Measurements from ENCODE around the gene LEFTY2.

DNA sequence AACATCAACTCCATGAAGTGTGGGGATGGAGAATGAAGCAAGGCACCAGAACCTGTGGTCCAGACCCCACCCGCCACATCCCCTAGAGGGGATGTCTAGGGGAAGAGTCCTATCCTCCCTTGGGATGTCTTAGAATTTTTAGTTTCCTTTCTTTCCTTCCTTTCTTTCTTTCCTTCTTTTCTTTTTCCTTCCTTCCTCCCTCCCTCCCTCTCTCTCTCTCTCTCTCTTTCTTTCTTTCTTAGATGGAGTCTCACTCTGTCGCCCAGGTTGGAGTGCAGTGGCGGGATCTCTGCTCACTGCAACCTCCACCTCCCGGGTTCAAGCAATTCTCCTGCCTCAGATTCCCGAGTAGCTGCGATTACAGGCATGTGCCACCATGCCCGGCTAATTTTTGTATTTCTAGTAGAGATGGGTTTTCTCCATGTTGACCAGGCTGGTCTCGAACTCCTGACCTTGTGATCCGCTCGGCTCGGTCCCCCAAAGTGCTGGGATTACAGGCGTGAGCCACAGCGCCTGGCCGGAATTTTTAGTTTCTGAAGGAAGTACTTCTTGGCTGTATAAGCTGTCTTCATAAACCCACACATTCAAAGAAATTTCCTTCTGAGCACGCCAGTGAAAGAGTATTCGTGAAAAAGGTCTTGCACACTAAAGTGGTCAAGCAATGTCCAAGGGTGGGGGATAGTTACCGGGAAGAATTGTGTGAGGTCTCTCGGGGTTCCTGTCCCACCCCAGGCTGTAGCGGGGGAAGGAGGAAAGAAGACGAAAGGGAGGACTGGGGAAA, 20.8 kb upstream of the LEFTY2 start:
- TF ChIP-seq, protein P1, sequence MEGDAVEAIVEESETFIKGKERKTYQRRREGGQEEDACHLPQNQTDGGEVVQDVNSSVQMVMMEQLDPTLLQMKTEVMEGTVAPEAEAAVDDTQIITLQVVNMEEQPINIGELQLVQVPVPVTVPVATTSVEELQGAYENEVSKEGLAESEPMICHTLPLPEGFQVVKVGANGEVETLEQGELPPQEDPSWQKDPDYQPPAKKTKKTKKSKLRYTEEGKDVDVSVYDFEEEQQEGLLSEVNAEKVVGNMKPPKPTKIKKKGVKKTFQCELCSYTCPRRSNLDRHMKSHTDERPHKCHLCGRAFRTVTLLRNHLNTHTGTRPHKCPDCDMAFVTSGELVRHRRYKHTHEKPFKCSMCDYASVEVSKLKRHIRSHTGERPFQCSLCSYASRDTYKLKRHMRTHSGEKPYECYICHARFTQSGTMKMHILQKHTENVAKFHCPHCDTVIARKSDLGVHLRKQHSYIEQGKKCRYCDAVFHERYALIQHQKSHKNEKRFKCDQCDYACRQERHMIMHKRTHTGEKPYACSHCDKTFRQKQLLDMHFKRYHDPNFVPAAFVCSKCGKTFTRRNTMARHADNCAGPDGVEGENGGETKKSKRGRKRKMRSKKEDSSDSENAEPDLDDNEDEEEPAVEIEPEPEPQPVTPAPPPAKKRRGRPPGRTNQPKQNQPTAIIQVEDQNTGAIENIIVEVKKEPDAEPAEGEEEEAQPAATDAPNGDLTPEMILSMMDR (conservative IDR thresholded peaks at IDR 0.05; ENCODE audit: low read depth, low read length), result no peak
- TF ChIP-seq CHD1 (IDR thresholded peaks at IDR 0.05; ENCODE audit: low read depth, low read length), result no peak
- TF ChIP-seq POLR2A (IDR thresholded peaks at IDR 0.05; ENCODE audit: low read depth, low read length), result no peak
- TF ChIP-seq, protein P2, sequence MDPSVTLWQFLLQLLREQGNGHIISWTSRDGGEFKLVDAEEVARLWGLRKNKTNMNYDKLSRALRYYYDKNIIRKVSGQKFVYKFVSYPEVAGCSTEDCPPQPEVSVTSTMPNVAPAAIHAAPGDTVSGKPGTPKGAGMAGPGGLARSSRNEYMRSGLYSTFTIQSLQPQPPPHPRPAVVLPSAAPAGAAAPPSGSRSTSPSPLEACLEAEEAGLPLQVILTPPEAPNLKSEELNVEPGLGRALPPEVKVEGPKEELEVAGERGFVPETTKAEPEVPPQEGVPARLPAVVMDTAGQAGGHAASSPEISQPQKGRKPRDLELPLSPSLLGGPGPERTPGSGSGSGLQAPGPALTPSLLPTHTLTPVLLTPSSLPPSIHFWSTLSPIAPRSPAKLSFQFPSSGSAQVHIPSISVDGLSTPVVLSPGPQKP (IDR thresholded peaks at IDR 0.05; ENCODE audit: borderline replicate concordance, low read depth, low read length), result no peak
- TF ChIP-seq FOS (IDR thresholded peaks at IDR 0.05; ENCODE audit: low read depth, low read length), result no peak
- TF ChIP-seq RAD21 (IDR thresholded peaks at IDR 0.05; ENCODE audit: low read length), result no peak
- no peak for TF ChIP-seq BHLHE40 (IDR thresholded peaks at IDR 0.05; ENCODE audit: low read depth, low read length)
- TF ChIP-seq, protein P3, sequence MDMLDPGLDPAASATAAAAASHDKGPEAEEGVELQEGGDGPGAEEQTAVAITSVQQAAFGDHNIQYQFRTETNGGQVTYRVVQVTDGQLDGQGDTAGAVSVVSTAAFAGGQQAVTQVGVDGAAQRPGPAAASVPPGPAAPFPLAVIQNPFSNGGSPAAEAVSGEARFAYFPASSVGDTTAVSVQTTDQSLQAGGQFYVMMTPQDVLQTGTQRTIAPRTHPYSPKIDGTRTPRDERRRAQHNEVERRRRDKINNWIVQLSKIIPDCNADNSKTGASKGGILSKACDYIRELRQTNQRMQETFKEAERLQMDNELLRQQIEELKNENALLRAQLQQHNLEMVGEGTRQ (IDR thresholded peaks at IDR 0.05; ENCODE audit: low read depth, low read length), result no peak
- no peak for TF ChIP-seq MAZ (IDR thresholded peaks at IDR 0.05; ENCODE audit: borderline replicate concordance, low read depth, low read length)
- TF ChIP-seq SMC3 (IDR thresholded peaks at IDR 0.05; ENCODE audit: low read depth, low read length), result no peak
- TF ChIP-seq MAFK (IDR thresholded peaks at IDR 0.05; ENCODE audit: low read depth, low read length), result no peak
